Medulla oblongata (tissue), 1 donor: ENCODE results near the gene ZNF718.
"Not testable (repeated sequence)": the region's sequence is repeated elsewhere in the genome, so short reads cannot be mapped to it uniquely, and the experiment has no call there.

ENCODE experiments used
- DNase-seq: peaks from one replicate; pipeline ENCODE4 v3.0.0-alpha.2; 2015; ENCODE audit errors: extremely low spot score

The ZNF718 gene

DNA sequence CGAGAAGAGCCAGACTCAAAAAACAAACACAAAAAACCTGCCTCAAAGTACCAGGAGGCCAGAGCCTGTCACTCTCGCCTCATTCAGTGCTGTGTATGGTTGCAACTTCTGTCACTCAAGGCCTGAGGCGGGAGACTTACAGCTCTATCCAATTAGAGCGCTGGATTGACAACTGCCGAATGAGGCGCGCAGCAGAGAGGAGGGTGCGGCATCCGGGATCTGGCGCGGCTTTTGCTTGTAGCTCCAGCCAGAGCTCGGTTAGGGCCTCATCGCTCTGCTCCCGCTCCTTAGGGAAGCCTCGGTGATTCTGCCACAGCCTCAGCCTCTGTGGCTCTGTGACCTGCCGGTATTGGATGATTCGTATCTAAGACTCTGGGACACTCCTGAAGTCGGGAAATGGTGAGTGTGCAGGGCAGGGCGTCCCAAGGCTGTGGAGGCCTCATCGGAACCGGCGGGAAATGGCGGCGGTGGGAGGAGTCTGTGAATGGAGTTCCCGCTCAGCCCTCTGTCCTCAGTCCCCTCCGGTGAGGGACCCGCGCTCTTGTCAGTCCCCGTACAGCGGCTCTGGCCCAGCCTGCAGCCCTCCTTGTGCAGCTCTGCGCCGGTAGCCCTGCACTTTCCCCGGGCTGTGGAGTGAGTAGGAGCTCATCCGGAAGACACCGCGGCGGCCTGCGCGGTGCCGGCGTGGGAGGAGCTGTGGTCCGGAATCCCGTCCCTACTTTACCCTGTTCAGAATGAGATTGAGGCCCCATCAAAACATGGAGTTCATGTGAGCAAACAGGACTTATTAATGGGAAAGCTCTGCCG, at the start of gene ZNF718:
TSS of gene ZNF718 (plus strand) at position 227 of the 807 bp plus-strand sequence. CDS start at position 397, 170 bp downstream.
- DNase-seq = peak; percentile 98

DNA sequence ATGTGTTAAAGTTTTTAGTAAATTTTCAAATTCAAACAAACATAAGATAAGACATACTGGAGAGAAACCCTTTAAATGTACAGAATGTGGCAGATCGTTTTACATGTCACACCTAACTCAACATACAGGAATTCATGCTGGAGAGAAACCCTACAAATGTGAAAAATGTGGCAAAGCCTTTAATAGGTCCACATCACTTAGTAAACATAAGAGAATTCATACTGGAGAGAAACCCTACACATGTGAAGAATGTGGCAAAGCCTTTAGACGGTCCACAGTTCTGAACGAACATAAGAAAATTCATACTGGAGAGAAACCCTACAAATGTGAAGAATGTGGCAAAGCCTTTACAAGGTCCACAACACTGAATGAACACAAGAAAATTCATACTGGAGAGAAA, 38.4 kb upstream of the ZNF718 start:
- no peak for DNase-seq

DNA sequence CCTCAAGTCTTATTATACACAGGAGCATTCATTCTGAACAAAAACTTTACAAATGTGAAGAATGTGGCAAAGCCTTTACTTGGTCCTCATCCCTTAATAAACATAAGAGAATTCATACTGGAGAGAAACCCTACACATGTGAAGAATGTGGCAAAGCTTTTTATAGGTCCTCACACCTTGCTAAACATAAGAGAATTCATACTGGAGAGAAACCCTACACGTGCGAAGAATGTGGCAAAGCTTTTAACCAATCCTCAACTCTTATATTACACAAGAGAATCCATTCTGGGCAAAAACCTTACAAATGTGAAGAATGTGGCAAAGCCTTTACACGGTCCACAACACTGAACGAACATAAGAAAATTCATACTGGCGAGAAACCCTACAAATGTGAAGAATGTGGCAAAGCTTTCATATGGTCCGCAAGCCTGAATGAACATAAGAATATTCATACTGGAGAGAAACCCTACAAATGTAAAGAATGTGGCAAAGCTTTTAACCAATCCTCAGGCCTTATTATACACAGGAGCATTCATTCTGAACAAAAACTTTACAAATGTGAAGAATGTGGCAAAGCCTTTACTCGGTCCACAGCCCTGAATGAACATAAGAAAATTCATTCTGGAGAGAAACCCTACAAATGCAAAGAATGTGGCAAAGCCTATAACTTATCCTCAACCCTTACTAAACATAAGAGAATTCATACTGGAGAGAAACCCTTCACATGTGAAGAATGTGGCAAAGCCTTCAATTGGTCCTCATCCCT, 37.6 kb upstream of the ZNF718 start:
- not testable (repeated sequence) for DNase-seq

DNA sequence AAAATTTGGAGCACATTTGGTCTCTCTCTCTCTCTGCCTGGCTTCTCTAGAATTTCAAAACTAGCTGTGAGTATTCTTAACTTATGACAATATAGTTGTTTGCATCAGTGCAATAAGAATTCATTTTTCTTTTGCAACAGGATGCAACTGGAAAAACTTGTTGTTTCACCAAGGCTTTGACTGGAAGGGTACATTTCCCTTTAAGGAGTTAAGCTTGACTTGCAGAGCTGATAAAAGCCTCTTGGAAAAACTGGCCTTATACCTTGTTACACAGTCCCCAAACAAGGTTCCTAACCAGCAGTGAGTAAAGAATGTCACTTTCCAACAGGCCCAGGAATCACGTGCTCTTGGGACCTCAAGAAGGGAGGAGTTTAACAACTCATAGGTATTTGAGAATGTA, 25.9 kb upstream of the ZNF718 start:
- no peak for DNase-seq

DNA sequence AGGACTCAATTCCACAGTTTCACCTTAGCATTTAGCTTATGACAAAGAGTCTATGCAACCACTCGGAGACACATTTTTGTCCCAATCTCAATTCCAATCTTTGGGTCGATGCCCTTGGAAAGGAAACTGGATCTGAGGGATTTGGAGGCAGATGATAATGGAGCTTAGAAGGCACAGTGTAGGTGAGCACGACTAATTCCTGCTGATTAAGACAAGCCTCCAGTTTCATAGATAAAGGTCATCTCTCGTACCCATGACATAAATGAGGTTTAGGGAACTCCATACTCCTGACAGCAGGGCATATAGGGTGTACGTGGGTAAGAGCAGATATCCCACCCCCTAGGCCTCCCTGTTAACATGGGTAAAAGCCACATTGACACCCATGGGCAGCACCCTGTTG, 24.4 kb upstream of the ZNF718 start:
- DNase-seq = no peak

DNA sequence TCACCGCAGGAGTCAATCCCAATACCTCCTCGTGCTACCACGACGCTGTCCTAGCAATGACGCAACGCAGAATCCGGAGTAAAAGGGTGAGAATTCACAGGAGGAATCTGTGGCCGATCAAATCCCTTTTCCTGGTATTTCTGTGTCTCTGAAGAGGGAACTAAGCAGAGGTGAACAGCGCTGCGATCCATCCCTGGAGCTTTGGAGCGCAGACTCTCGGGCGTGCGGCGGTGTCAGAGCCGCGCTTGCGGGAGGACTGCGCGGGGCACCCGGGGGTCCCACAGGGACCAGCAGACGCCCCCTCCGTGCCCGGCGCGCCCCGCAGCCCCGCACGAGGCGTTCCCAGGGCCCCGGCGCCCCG, 17.2 kb upstream of the ZNF718 start:
- no peak for DNase-seq

DNA sequence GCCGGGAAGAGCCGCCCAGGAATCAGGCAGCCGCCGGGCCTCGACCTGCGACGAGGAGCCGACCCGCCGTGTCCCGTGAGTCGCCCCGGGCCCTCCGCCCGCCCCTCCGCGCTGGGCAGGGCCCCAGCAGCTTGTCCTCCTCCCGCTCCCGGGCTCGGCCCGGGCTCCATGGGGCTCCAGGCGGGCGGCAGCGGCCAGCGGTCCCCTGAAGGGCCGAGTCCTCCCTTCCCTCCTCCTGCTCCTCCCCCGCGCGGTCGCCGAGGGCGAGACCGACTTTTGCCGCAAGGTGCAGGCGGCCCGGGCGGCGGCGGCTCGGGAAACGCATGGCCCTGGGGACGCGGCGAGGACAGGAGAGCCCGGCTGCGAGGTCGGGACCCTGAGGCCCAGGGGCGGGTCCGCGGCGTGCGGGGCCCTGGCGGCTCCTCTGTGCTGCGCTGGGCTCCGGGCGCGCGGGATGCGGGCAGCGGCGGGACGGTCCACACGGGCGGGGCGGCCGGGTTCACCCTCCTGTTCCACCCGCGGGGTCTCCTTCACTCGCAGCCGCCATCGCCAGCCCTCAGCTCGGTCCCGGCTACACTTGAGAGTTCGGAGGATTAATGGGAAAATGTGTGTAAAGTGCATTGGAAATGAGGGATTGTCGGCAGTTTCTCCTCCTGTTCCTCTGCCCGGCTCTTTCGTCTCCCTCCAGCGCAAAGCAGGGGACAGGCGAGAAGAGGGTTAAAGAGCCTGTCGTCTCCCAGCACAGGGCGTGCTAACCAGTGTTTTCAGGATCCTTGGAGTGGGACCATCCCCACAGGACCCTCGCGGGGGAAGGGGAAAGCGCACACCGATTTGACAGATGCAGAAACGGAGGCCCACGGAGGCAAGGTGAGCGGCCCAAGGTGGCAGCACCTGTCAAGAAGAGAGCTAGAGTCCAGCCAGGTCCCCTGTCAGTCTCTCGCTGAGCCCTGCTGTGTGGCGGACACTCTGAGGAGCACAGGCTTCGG, 16.6 kb upstream of the ZNF718 start:
- DNase-seq = no peak

DNA sequence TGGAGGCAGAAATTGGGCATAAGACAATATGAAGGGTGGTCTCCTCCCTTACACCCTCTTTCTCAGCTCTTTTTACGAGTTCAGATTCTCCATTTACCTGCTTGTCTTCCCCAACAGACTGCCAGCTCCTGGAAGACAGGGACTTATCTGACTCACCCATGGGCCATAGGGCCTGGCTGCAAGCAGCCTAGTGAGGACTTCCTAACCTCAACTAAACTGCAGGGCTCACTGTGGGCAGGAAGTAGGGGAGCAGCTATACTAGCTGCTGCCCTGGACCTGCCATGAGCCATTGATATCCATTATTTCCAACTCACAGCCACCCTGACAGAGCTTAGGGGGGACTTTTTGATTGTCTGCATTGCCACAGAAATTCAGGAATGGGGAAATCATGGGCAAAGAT, 11.5 kb upstream of the ZNF718 start:
- no peak for DNase-seq

DNA sequence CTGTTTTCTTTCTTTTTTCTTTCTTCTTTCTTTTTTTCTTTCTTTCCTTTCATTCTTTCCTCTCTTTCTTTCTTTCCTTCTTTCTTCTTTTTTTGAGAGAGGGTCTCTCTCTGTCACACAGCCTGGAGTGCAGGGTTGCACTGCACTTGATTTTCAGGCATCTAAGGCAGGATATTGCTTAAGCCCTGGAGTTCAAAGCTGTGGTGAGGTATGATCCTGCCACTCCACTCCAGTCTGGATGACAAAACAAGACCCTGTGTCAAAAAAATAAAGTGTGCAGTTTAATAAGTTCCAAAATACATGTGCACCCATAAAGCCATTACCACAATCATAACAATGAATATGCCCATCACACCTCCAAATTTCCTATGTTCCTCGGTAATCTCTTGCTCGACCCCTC, 10.6 kb upstream of the ZNF718 start:
- DNase-seq = no peak

DNA sequence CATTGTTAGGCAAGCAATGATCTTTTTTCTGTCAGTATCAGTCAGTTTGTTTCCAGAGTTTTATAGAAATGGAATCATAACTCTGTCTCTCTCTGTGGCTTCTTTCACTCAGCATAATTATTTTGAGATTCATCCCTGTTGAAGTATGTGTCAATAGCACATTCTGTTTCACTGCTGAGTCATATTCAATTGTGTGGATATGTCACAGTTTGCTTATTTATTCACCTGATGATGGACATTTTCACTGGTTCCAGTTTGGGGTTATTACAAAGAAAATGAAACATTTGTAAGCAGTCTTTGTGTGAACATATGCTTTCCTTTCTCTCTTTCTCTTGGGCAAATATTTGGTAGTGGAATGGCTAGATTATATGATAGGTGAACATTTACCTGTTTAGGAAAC, 10.2 kb upstream of the ZNF718 start:
- DNase-seq = no peak

DNA sequence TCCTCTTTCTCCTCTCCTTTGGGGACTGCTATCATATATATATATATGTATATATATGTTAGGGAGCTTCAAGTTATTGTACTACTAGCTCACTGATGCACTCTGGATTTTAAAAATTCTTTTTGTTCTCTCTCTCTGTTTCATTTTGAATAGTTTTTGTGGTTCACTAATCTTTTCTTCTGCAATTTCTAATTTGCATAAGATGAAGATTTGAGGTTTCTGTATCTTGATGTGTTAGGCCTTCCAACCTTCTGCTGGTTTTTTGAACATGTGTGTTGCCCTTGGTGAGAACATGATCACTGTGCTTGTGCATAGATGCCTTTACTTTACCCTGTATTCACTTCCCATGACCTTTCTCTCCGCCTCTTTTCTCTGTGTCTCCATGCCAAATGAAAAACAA, 7.8 kb upstream of the ZNF718 start:
- no peak for DNase-seq

DNA sequence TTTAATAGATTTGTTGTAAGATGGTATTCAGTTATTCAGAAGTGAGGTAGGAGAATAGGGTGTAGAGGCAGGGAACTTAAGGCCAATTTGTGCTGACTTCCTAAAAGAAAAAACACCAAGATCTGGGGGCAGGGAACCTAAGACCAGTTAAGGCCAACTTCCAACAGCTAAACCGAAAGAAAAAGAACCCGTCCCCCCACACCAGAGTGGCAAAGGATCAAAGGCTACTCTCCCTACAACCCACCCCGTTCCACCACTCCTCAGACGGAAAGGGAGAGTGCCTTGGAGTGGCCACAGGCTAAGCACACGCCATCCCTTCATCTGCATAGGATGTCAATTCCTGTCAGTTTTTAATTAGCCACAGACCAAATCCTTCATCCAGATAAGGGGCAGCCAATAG, 3.7 kb upstream of the ZNF718 start:
- DNase-seq = no peak

DNA sequence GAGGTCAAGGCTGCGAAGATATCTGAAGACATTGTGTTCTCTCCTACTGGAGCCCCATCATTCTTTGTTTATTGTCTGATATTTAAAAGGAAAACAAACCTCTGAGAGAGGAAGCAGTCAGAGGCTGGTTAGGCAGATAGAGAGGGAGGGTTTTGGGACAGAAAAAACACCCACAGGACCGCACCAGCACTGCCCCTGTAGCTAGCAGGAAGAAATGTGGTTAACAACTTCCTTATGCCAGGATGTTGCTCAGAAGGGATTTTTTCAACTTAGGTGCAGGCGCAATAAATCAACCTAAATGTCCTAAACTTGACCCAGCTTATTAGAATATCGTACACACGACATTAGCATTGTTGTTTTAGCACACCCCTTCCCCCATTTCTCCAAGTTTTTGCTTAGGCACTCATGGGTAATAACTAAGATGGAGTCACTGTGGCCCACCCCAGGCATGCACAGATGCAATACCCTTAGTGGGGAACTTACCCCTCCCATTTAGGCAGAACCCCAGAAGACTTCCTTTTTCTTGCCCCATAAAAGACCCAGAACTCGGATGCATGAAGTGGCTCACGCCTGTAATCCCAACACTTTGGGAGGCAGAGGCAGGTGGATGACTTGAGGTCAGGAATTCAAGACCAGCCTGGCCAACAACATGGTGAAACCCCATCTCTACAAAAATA, 2.8 kb upstream of the ZNF718 start:
- DNase-seq = no peak

DNA sequence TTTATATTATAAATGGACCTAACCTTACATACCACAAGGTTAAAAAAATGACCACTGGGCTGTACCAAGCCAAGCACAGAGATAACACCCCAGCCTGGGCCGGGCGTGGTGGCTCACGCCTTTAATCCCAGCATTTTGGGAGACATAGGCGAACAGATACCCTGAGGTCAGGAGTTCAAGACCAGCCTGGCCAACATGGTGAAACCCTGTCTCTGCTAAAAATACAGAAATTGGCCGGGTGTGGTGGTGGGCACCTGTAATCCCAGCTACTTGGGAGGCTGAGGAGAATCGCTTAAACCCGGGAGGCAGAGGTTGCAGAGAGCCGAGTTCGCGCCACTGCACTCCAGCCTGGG, 403 bp upstream of the ZNF718 start:
- DNase-seq = not testable (repeated sequence)

DNA sequence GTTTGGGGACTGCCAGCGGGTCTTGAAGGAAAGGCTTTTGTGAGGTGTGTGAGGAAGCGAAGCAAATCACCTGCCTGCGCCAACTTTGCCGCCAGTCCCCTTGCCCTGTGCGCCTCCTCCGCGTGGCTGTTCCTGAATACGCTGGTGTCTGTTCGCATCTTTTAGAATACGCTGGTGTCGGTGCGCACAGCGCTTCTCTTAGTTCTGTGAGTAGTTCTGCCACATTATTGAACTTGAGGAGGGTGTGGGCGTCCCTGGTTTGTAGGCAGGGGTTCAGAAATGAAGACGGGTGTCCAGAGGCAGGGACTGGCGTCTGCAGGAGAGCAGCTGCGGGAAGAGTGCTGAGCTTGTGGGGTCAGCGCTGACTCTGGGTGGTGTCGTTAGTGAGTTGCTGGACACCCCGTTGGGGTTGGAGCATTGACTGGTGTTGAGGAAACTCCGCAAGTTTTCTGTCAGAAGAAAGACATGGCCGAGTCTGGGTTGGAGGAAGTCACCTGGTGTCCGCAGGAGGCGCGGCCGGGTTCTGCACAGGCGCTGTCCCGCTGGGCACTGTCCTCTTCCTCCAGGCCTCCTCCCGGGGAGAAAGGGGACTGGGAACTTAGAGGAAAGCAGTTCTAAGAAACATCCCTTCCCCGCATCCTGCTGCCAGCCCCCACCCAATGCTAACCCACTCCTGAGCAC, 930 bp downstream of the ZNF718 start:
- DNase-seq = no peak

DNA sequence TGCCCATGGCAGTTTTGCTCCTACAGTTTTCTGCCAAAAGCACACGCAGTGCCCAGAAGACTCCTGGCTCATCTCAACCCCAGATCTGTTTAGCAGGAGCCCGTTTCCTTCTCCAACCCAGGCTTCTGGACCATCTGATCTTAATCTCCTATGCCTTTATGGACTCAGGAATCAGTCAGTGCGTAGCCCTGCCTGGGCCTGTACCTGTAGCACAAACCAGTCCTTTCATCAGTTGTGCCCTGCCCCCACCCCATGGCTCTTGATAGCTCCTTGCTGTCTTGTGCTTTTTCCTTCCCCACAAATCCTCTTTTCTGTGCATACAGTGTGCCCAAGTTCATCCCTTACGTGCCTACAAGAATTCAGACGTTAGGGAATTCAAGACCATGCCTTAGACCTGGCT, 1.5 kb downstream of the ZNF718 start:
- no peak for DNase-seq

DNA sequence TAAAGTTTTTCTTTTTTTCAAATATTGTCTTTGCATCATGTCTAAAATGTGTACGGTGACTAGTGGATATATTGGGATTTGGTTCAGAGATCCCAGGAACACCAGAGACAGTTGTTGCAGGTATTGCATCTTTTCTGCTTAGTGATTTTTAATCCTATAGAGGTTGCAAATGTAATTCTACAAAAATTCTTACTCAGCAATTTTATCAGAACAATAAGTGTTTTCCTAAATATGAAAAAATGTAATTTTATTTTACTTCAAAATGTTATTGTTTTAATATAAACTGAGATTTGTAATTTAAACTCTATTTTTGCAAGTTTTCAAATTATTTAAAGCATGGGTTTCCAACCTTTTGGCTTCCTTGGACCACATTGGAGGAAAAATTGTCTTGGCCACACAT, 8.2 kb downstream of the ZNF718 start:
- no peak for DNase-seq

DNA sequence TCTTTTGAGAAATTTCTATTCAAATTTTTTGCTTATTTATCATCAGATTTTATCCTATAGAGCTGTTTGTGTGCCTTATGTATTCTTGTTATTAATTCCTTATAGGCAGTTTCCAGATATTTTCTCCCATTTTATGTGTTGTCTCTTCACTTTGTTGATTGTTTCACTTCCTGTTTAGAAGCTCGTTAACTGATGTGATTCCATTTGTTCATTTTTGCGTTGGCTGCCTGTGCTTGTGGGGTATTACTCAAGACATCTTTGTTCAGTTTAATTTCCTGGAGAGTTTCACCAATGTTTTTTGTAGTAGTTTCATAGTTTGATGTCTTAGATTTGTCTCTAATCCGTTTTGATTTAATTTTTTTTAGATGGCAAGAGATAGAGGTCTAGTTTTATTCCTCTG, 14.6 kb downstream of the ZNF718 start:
- no peak for DNase-seq

DNA sequence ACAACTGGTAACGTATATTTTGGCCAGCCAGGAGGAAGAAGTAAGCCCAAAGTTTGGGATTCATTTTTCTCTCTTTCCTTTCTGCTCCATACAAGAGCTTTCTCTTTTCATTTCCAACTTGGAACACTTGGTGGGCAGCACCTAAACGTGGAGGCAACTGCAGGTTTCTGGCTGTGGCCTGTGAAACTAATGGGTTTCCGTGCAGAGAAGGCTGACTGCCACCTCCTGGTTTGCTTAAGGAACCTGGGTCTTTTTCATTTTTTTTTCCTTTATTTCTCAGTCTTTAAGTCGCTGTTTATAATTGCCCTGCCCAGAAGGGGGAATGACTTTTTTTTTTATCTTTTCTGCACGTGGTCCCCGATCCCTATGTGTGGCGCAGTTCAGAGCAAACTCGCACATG, 15.4 kb downstream of the ZNF718 start:
- no peak for DNase-seq

DNA sequence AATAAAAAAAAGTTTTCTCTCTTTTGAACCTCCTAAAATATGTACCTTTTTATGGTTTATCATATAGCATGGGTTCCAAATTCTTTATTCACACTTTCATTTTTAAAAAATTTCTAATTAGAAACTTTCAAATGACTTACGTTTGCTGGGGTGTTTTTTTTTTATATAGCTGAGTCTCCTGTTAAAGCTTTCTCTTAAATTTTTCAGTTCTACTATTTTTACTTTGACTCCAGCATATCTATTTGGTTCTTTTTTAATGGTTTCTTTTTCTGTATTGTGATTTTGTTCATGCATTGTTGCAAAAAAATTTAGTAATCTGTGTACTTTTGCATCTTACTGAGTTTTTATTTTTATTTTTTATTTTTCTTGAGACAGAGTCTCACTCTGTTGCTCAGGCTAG, 22.3 kb downstream of the ZNF718 start:
- DNase-seq = no peak

DNA sequence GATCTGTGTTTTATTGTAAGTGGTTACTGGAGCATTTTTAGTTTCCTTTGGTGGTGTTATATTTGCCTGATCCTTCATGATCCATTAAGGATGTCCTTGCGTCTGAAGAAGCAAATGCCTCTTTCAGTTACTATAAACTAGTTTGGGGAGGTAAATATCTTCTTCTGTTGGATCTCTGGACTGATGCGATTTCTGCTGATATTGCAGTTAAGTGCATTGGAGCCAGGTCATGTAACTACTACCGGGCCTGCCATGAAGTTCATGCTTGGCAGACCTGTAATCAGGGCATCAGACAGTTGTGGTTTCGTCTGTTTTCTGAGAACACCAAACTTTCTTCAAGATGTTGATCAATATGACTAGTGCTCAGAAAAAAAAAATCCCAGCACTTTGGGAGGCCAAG, 22.9 kb downstream of the ZNF718 start:
- no peak for DNase-seq
